Left renal pelvis (tissue), 4 donors: ENCODE data around the gene ZDHHC6. TPM values are rescaled to one million over a fixed set of nuclear protein-coding genes. Genes with fewer than 3 reads are reported as not detected.
"Not testable (repeated sequence)": the region's sequence is repeated elsewhere in the genome, so short reads cannot be mapped to it uniquely, and the experiment has no call there.

Source experiments
- DNase-seq, 4 donors: peaks; one replicate each; pipeline ENCODE4 v3.0.0-alpha.2; 2013; ENCODE audit warnings: low read depth in 4 of 4, low spot score in 3 of 4
- polyA plus RNA-seq, 4 donors: library from polyadenylated mRNA; unstranded; fragments of 120-200 nt; gene quantifications; one replicate each; pipeline ENCODE4 v1.2.1, GENCODE V29; 2013; ENCODE audit not compliant: insufficient read length in 4 of 4

ZDHHC6 gene
- polyA plus RNA-seq, 4 donors, result 55.5 to 77.5 (median 73.8) TPM

- no peak for DNase-seq
These were observed 52.9 kb downstream of the ZDHHC6 start for GRCh38 chr10:112393827-112394226.

DNA sequence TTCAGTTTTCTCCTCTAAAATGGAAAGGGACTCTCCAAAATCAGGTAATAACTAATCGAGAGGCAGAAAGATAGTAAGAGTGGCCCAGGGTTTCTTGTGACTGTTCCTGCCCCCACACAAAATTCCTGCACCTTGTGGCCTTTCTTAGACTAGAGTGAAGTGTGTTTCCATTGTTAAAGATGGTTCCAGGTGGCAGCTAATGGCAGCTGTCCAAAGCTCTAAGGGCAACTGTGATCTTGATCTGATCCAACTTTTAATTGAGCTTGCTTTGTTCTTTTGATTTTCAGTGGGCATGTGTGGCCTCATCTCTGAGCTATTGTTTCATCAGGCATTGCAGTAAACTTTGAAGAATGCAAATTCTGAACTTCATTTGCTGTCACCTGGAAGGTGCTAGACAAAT, 53.4 kb downstream of the ZDHHC6 start:
- no peak for DNase-seq

GRCh38 chr10:112390125-112390703, 56.5 kb downstream of the ZDHHC6 start:
- DNase-seq, result no peak

DNA sequence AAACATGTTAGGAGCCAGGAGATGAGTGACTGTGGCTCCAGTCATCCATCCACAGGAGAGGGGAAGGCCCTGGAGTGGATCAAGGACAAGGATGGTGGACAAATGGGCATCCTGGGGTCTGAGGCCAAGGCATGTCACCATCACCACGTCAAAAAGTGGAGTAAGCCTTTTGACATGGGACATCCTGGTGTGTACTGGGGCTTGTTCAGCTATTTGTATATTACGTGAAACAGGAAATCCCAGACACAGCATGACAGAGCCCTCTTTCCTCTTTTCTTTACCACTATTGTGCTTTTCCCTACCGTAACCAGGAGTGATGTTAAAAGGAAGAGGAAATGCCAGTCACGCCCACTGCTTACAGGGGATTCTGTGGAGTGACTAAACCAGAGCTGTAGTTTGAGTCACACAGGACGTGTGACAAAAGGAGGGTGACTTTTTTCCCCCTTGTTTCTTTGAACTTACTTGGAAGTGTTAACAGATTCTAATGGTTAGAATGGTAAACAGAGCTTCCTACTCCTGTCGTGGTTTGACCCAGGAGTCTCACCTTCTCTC, 57.4 kb downstream of the ZDHHC6 start:
- no peak for DNase-seq

DNA sequence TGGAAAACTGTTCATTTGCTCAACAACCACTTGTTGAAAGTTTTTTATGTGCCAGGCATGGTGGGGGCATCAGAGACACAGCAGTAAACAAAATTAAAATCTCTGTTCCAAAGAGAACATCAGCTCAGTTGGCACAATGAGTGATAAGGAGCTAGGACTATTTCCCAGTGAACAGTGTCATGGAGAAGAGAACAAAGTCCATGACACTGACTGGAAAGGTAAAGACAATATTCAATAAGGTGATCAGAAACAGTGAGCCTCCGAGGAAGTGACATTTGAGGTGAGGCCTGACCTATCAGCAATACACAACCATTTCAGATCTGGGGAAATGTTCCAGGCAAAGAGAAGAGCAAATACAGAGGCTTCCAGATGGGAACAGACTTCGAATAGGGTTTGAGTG, 58.2 kb downstream of the ZDHHC6 start:
- DNase-seq, result no peak

GRCh38 chr10:112388056-112388455, 58.7 kb downstream of the ZDHHC6 start:
- DNase-seq, result not testable (repeated sequence)

GRCh38 chr10:112385201-112385600, 61.5 kb downstream of the ZDHHC6 start:
- no peak for DNase-seq

GRCh38 chr10:112384141-112384540, 62.6 kb downstream of the ZDHHC6 start:
- no peak for DNase-seq

- no peak for DNase-seq
These were observed 63.4 kb downstream of the ZDHHC6 start for GRCh38 chr10:112383325-112383724.

DNA sequence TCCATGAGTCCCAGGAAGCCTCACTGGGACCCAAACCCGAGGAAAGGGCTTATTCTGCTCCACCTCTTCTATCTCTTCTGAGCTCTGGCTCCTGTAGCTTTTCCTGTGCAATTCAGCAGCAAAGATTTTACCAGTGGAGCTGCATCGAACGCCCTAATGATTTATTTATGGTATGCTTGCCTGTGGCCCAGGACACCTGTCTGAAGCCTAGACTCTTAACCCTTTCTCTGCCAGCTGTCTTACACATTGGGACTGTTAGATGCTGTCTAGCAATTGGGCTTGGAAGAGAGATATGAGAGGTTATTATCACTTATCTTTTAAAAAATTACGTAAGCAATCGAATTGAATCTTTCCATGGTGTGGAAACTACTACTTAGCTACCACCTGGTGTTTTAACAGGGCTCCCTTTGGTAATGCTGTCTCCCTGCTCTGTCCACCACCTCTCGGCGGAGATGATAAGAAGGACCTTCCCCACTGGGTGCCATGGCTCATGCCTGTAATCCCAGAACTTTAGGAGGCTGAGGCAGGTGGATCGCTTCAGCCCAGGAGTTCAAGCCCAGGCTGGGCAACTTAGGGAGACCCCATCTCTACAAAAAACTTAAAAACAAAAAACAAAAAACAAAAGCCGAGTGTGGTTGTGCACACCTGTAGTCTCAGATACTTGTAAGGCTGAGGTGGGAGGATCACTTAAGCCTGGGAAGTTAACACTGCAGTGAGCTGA, 64.0 kb downstream of the ZDHHC6 start:
- DNase-seq, result no peak

Other genes starting within 250 kb of the ZDHHC6 start
- not detected for gene TECTB, start 163.5 kb downstream of the ZDHHC6 start, polyA plus RNA-seq
- gene ACSL5, start 72.8 kb downstream of the ZDHHC6 start, polyA plus RNA-seq, result 1 to 10 TPM; 3.2 to 5.9 (median 4.2) TPM
- 10 to 100 TPM; 13.9 to 21.5 (median 20.5) TPM for gene VTI1A, start 301 bp upstream of the ZDHHC6 start, polyA plus RNA-seq